Mammary epithelial cell (primary cell): ENCODE results near the gene ADAMTS9.

Source experiments
- CTCF ChIP-seq, 2 donors: IDR thresholded peaks in 1 of 2; conservative IDR thresholded peaks in 1 of 2; 2 replicates each; pipeline ENCODE4 v1.5.1; 2011 to 2012; ENCODE audit warnings: inconsistent platforms in 2 of 2, low read length in 2 of 2, mild to moderate bottlenecking in 2 of 2, control low read depth in 1 of 2, low read depth in 1 of 2; ENCODE audit not compliant: insufficient read depth in 1 of 2; ENCODE audit errors: extremely low read depth in 1 of 2
- EZH2 ChIP-seq: IDR thresholded peaks from 2 replicates; pipeline ENCODE4 v1.6.1; 2012; ENCODE audit warnings: low read length, inconsistent platforms, borderline replicate concordance

DNA sequence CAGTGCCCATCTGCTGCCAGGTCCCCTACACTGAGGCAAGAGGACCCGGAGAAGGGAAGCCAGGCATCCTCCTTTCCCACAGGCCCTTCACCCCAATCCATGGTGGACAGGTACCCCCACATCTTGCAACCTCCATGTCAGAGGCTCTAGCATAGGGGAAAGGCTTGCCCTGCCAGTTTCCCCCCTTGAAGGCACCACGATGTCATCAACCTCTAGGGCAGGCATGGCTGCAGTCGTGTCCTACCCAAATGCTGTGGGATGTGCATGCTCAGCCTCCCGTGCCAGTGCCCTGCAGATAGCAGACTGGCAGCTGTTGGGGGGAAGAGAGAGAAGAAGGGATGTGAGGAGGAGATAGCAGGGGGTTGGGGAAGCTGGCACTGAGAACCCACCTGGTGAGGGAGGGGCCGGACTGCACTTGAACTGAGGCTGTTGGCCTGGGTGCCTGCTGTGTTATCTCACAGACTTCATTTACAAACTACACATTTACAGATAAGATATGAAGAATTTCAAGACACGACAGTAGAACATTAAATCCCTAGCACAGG lies 197.5 kb downstream of the ADAMTS9 start:
- no peak for TF ChIP-seq CTCF (conservative IDR thresholded peaks at IDR 0.05 in 1 of 2, IDR thresholded peaks at IDR 0.05 in 1 of 2; ENCODE audit: extremely low read depth in 1 of 2, insufficient read depth in 1 of 2, low read depth in 1 of 2, low read length in 2 of 2)
- no peak for TF ChIP-seq EZH2
